ENCODE results near the gene LIM2.

LIM2 gene

DNA sequence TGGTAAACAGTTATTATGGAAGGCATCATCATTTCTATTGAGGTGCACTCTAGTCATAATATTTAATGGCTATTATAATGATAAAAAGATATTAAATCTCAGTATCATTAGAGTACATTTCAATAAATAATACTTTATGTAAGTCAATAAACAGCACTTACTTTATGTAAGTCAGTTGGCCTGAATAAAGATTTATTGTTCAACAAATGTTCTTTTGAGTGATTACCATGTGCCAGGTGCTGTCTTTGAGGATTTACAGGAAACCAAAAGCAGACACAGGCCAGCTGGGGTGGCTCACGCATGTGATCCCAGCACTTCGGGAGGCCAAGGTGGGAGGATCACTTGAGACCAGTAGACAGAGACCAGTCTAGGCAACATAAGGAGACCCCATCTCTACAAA lies 10.4 kb downstream of the LIM2 start:
- DNase-seq (ENCODE audit: insufficient read length, low spot score) (no peak), FAIRE-seq (no peak)
- TF ChIP-seq, protein P1, sequence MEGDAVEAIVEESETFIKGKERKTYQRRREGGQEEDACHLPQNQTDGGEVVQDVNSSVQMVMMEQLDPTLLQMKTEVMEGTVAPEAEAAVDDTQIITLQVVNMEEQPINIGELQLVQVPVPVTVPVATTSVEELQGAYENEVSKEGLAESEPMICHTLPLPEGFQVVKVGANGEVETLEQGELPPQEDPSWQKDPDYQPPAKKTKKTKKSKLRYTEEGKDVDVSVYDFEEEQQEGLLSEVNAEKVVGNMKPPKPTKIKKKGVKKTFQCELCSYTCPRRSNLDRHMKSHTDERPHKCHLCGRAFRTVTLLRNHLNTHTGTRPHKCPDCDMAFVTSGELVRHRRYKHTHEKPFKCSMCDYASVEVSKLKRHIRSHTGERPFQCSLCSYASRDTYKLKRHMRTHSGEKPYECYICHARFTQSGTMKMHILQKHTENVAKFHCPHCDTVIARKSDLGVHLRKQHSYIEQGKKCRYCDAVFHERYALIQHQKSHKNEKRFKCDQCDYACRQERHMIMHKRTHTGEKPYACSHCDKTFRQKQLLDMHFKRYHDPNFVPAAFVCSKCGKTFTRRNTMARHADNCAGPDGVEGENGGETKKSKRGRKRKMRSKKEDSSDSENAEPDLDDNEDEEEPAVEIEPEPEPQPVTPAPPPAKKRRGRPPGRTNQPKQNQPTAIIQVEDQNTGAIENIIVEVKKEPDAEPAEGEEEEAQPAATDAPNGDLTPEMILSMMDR (IDR thresholded peaks at IDR 0.05; ENCODE audit: insufficient read depth, missing control alignments) = no peak

DNA sequence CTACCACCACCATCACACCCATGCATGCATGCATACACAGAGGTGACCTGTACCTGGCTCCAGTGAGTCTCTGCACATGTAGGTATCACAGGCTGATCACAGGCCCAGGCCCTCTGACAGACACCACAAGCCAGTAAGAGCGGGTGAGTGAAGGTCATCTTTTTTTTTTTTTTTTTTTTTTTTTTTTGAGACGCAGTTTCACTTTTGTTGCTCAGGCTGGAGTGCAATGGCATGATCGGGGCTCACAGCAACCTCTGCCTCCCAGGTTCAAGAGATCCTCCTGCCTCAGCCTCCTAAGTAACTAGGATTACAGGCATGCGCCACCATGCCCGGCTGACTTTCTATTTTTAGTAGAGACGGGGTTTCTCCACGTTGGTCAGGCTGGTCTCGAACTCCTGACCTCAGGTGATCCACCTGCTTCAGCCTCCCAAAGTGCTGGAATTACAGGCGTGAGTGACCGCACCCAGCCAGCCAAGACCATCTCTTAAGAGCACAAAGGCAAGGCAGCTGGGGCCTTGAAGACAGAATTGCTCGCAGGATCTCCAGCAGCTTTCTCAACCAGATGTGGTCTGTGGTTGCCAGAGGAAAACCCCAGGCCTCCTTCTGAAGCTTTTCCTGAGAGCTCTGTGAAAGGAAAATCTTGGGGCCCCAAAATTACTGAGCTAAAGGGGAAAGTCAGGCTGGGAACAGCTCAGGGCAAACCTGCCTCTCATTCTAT lies 12.1 kb downstream of the LIM2 start:
- FAIRE-seq (no peak), DNase-seq (ENCODE audit: insufficient read length, low spot score) (no peak)
- TF ChIP-seq, protein P1 (IDR thresholded peaks at IDR 0.05; ENCODE audit: insufficient read depth, missing control alignments) = no peak

DNA sequence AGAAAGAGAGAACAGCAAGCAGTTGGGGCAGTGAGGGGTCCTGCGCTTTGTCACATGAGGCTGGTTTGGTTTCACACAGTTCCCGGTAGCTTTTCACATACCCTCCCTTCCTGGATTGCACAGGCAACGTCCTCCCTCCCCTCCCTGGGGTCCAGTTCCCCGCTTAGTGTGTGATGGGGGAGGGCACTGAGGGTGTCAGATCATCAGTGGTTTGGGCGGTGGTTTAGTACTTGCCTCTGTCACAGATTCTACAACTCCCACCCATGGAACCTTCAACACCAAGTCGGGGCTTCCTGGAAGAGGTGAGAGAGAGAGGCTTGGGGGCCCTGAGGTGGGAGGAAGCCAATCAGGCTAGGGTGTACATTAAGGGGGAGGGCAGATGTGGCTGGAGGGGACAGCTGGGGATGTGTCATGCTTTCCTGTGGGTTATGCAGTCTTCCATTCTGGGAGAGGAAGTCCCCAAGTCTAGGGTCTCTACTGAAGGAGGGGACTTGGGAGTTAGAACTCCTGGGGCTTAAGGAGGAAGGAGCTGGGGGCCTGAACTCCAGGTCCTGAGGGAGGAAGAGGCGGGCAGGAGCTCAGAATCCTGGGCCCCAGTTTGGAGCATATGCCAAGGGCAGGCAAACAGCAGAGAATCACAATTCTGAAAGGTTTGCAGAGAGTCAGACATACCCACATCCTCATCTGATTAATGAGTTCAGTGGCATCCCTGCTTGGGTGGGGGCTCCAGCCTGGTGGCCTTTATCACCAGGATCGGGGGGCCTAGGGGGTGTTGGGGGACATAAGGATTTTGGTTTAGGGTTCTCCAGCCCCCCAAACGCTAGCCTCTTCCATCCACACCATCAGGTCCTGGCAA lies 14.9 kb downstream of the LIM2 start, which contains the start of gene NKG7:
Gene NKG7 (minus strand): TSS at position 6 of the 856 bp plus-strand sequence. CDS start 119 bp downstream, outside the sequence.
- no peak for DNase-seq (ENCODE audit: insufficient read length, low spot score)
- TF ChIP-seq, protein P1 (IDR thresholded peaks at IDR 0.05; ENCODE audit: insufficient read depth, missing control alignments) = no peak
- no peak for FAIRE-seq

DNA sequence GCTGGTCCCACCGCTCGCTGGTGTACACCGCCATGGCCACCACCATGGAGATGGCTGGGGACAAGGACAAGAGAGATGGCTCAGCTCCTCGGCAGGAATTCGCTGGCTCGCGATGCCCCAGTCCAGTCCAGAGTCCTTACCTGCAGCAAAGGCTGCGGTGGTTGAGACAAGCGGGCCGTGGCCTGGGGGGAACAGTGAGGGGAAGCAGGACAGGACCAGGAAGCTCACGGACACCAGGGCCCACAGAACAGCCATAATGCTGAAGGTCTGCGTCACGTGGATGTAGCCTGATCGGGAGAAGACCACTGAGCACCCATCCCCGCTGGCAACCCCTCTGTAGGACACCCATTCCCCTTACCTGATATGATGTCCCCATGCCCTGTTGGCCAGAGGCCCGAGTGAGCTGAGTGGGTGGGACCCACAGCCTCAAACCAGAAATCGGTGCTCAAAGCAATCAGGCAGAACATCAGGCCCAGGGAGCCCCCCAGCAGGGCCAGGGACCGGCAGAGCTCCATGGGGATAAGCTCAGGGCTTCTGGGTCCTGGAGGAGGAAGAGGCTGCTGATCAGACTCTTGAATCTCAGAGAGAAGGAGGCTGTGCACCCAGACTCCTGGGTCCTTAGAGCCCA lies 15.6 kb downstream of the LIM2 start:
- TF ChIP-seq, protein P1 (IDR thresholded peaks at IDR 0.05; ENCODE audit: insufficient read depth, missing control alignments) = no peak
- DNase-seq (ENCODE audit: insufficient read length, low spot score) (no peak), FAIRE-seq (no peak)

DNA sequence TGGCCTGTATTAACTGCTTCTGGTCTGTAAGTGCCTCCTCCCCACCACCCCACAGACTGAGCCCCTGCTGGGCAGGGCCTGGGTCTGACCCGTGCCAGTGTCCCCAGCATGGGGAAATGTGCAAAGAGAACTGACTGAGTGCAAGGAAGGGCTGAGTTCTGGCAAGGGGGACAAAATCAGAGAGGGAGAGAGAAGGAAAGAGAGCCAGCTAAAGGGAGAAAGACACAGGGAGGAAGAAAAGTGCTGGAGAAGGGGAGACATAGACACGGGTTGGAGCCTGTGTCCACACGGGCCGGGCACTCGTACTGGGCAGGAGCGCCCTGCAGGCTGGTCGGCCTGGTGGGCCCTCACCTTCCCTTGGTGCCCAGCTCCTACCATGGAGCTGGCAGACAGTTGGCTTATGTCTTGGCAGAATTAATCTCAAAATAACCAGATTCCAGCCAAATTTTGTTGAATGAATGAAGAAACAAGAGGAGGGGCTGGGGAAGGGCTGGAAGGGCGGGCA lies 16.5 kb downstream of the LIM2 start:
- FAIRE-seq = no peak
- TF ChIP-seq, protein P1 (IDR thresholded peaks at IDR 0.05; ENCODE audit: insufficient read depth, missing control alignments) = no peak
- DNase-seq (ENCODE audit: insufficient read length, low spot score) = no peak

DNA sequence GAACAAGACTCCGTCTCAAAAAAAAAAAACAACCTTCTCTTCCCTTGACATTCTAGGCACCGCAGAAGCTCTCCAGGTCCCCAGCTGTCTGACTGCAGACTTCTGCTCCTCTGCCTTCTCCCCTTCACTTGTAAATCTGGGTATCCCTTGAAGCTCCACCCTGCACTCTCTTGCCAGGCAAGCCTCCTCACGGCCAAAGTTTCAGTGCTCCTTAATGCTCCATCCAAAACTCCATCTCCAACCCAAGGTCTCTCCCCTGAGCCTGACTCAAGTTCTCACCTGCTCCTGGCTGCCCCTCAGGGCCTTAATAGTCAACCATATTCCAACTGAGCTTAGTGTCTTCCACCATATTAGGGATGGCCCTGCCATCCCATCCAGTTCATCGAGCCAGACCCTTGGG lies 17.5 kb downstream of the LIM2 start:
- TF ChIP-seq, protein P1 (IDR thresholded peaks at IDR 0.05; ENCODE audit: insufficient read depth, missing control alignments) = no peak
- no peak for FAIRE-seq
- no peak for DNase-seq (ENCODE audit: insufficient read length, low spot score)
